Stimulated activated CD4-positive, alpha-beta T cell treated with anti-CD3 and anti-CD28 coated beads, Interleukin-15, amount 100 ng/mL, for 48 hours (primary cell): ENCODE measurements around the gene SDF4.

Experiments
- DNase-seq, 2 donors: peaks; one replicate each; pipeline ENCODE4 v3.0.0-alpha.2; 2020; ENCODE audit warnings: low read depth in 2 of 2

SDF4 gene

GRCh38 chr1:1231400-1232207 is at the start of gene SDF4:
TSS of gene SDF4 (minus strand) at chr1:1232001. CDS start at chr1:1228772, 3,229 bp downstream.
- DNase-seq = peak; percentile 94 to 96

DNA sequence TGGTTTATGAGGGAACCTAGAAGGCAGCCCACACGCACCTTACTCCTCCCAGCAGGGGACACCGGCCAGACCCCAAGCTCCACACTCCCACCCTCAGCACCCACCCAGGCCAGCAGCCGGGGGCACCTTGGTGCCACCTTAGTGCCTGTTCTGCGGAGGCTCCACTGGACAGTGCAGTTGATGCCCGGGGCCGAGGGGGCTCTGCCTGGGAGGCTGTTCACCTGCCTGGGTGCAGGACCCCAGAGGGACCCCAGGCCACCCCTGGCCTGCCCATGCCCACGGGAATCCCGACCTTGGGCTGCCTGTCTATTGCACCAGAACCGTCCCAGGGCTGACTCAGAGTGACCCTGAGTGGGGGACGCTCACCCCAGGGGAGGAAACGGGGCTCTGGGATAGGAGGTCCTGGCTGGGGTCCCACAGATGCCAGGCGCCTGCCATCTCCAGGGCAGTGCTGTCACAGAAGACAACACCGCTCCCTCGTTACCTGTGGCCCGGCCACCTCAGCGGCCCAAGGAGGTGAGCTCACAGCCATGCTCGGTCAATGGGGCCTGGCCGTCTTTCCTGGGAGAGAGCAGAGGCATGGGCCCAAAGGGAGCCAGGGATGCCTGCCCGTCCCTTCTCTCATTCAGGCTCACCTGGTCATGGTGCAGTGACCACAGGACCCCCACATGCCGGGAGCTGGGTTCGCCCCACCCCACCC is 49.1 kb upstream of the SDF4 start:
- DNase-seq = no peak

GRCh38 chr1:1279028-1279427 is 47.2 kb upstream of the SDF4 start:
- DNase-seq = no peak

- no peak for DNase-seq
Observed at GRCh38 chr1:1278620-1279019, 46.8 kb upstream of the SDF4 start.

DNA sequence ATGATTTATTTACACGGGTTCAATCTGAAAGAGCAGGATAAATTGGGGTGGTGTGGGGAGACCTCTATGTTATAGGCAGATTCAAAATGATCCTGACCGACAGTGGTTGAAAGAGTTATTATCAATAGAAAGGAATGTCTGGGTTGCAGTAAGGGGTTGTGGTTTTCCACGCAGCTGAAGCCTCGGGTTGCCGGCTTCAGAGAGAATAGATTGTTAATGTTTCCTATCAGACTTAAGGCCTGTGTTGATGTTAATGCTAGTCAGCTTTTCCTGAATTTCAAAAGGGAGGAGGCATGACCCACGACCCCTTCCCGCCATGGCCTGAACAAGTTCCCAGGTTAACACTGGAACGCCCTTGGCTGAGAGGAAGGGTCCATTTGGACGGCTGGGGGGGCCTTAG is 44.0 kb upstream of the SDF4 start:
- DNase-seq = no peak

DNA sequence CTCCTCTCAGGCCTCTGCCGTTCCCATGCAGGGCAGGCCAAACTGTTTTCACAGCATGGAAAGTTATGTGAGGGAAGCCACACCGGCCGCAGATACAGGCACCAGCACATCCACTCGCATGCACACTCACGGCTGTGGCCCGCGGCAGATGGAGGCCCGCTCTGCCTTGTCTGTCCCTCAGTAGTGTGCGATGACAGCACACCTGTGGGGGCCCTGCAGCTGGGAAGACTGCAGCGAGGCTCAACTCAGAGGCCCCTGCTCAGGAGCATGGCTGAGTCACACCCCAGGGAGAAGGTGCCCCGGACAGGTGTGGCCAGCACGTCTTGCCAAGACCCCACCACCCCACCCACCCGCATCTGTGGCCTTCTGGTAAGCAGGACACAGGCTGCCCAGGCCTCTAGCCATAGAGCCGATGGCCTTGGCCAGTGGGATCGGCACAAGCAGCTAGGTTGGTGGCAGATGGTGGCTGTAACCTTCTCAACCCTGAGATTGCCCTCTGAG is 43.2 kb upstream of the SDF4 start:
- DNase-seq = no peak

DNA sequence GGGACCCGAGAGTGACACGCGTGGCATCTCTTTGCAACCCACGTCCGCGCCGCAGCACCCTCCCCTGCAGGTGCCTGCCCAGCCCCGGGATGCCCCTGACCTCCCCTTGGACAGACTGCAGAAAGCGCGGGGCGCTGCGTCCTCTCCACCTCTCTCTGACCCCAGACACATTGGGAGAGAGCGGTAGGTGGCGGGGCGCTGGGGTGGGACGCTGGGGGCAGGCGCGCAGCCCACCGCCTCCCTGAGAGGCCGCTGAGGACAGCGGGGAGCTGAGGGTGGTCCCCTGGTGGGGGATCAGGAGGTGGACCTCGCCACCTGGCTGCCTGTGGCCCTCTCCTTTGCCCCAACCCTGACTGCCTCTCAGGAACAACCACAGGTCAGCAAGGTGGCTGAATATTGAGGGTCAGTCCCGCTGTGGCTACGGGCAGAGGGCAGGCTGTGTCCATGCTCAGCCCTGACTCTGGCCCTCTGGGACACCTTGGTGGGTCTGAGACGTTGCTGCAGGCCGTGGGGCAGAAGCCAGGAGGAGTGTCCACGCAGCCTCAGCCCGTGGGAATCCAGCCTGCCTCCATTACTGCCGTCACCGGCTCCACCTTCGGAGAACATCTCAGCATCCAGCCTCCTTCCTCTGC is 42.6 kb upstream of the SDF4 start:
- no peak for DNase-seq

- DNase-seq = peak; percentile 90 to 91
Observed at GRCh38 chr1:1273512-1274298, 41.9 kb upstream of the SDF4 start, which contains the start of gene UBE2J2. TSS of gene UBE2J2 (minus strand) at chr1:1273854. CDS start at chr1:1267992, 5,862 bp downstream.

DNA sequence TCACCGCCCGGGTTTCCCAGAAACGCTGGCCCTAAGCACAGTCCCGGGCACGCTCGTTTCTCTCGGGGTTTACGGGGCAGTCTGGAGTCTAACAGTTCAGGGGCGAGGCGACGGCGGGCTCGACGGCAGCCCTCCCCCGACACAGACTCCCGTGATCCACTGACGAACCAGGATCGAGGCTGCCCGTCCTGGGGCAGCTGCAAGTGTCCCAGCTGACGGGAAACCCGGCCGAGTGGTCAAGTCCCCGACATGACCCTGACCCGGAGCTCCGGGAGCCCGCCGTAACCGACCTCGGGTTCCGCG is 41.4 kb upstream of the SDF4 start:
- DNase-seq = no peak

DNA sequence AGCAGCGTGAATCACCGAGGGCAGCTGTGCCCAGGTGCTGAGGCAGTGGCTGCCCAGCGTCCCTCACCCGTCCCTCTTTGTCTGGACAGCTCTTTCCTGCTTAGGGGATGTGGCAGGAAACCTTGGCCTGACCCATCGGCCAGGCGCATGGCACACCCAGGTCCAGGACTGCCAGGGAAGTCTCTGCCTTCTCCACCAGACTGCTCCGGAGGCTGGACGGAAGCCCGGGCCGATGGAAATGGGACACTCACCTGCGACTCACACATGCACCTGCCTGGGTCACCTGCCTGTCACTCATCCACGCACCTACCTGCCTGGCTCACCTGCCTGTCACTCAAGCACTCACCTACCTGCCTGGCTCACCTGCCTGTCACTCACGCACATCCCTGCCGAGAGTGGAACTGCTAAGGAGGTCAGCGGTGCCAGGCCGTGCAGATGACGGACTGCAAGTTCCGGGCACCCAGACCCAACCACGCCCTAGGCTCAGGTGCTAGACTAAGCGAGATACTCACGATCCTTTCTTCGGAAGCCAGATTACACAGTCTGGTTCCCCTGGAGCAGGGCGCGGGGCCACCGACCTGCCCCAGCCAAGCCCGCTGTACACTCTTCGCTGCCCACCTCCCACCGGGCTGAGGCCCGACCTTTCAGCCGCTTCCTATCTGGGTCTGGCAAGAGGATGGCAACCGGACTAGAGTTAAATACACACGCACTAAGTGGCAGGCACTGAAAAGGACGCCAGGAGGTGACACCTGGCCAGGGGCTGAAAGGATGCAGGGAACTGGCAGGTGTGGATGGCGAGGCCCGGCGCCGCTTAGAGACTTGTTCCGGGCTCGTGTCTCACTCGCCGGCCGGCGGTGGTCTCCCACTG is 40.8 kb upstream of the SDF4 start:
- DNase-seq = no peak

DNA sequence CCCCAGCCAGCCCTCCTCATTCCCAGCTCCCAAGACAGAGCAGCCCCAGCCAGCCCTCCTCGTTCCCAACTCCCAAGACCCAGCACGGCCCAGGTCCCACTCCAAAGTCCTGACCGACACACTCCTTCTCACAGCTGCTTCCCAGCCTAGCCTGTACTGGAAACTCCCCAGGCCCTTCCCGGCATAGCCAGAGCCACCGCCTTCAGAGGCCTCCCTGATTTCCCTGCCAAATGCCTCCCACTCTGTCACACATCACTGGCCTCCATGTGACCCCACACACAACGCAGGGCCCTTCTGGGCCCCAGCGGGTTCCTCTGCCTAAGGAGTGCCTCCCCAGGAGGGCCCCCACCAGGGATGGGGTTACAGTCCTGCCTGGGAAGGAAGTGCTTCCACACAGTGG is 39.0 kb upstream of the SDF4 start:
- no peak for DNase-seq

- no peak for DNase-seq
Observed at GRCh38 chr1:1268284-1268682, 36.5 kb upstream of the SDF4 start.

GRCh38 chr1:1267488-1268283 is 35.9 kb upstream of the SDF4 start:
- DNase-seq = no peak

GRCh38 chr1:1264868-1265272 is 33.1 kb upstream of the SDF4 start:
- DNase-seq = no peak

DNA sequence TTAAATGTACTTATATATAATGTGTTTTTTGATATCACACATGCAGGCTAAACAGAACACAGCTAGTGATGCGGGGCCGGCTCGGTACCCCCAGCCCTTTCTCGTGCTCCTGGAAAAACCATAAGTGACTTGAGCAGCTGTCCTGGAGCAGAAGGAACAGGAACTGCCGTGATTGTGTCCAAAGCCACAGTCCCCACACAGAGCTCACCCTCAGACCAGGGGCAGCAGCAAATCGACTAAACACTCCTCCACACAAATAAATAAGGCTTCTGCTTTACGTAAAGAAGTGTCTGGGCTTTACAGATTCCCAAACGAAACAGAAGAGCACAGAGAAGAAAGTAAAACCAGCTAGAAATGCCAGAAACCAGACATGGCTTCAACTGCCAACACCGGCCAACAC is 32.2 kb upstream of the SDF4 start:
- no peak for DNase-seq

DNA sequence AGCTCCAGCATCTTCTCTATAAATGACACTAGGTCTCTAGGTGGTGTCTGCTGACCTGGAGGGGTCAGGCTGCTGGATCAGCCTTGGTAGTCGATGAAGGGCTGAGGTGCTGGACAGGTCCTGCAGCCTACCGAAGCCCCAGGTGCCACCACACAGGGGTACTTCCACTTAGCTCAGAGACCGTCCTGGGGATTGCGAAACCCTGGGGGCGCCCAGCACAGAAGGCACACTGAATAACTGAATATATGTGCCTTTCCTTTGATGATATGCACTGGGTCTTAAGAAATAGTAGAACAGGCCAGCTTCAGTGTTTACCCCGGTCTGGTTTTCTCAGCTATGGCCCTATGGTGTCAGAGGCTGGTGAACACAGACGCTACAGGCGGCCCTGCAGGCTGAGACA is 31.0 kb upstream of the SDF4 start:
- DNase-seq = no peak

DNA sequence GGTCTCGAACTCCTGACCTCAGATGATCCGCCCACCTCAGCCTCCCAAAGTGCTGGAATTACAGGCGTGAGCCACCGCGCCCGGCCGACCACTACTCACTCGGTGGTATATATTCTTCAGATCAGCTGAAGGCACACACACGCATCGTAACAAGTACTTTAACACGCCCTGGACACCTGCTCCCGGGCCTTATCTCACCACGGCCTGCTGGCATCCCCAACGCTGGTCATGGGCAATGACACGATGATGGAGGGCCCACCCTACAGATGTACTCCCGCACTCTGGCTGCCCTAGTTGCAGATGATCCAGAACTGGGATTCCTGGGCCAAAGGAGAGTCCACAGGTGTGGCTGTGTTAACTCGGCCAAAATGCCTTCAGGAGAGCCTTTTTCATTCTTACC is 30.3 kb upstream of the SDF4 start:
- DNase-seq = no peak

- no peak for DNase-seq
Observed at GRCh38 chr1:1260843-1261560, 29.2 kb upstream of the SDF4 start.

- DNase-seq = no peak
Observed at GRCh38 chr1:1259951-1260600, 28.3 kb upstream of the SDF4 start.
